H1 (cell line): ENCODE measurements around the gene MCF2L2. TPM values are rescaled to one million over a fixed set of nuclear protein-coding genes. Genes with fewer than 3 reads are reported as not detected.

Experiments used
- TAF7 ChIP-seq: optimal IDR thresholded peaks from 2 replicates; pipeline ENCODE3; 2011; ENCODE audit warnings: low read depth, mild to moderate bottlenecking, inconsistent platforms, low read length, moderate library complexity, borderline replicate concordance
- TCF12 ChIP-seq: IDR thresholded peaks from 2 replicates; pipeline ENCODE4 v1.6.1; 2011; ENCODE audit warnings: low read depth, mild to moderate bottlenecking, low read length
- polyA plus RNA-seq, 7 experiments: library from polyadenylated mRNA; depleted of rRNA in 3 of 7; stranded (reverse) in 5 of 7; unstranded in 2 of 7; fragments of >200 nt in 5 of 7; fragments of 200-250 nt in 2 of 7; gene quantifications; 1 replicate in 5 of 7; 2 replicates in 1 of 7; 4 replicates in 1 of 7; pipeline versions ENCODE4 v1.2.1 to v1.2.3, GENCODE V29; 2011 to 2013; ENCODE audit warnings: missing spikeins in 2 of 7, mixed read lengths in 2 of 7
- total RNA-seq: library from RNA; stranded (reverse); fragmentation: NEBNext Ultra II Directional; extraction: Animal tissue kit (Norgen Biotek cat#: 25700); gene quantifications from 2 replicates; pipeline ENCODE4 v1.2.1, GENCODE V29; 2021

Gene MCF2L2
- total and polyA plus RNA-seq, 2 of the 8 experiments (the other 6 are each of a cell fraction or from before 2014, with no cell fraction given): 4.1 to 13.7 TPM

DNA sequence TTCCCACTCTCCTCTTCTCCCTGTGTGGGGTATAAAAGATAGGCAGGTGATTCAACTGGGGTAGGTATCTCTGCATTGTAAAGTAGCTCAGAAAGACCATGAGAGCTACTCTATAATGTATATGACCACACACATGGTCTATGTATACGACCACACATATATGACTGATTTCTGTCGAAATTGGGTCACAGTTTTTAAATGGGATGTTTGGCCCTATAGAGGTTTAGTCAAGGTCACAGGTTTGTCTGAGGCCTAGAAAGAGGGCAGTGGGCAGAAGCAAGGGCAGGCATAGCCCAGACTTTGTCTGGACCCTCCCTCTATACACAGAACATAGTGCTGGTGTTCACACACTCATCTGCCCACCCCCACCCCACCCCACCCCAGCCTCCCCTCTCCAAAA, 270.3 kb downstream of the MCF2L2 start (continued):
- no peak for TF ChIP-seq TAF7
- no peak for TF ChIP-seq TCF12
